DLD1 (cell line): Measurements from ENCODE around the gene CLCN7.
"Not testable (repeated sequence)": the region's sequence is repeated elsewhere in the genome, so short reads cannot be mapped to it uniquely, and the experiment has no call there.

ENCODE experiments used
- in situ Hi-C: cut with HindIII; loops from 2 replicates; pipeline ENCODE4 v1.10.0; 2017; ENCODE audit warnings: low sequenced_read_pairs

CLCN7 gene

DNA sequence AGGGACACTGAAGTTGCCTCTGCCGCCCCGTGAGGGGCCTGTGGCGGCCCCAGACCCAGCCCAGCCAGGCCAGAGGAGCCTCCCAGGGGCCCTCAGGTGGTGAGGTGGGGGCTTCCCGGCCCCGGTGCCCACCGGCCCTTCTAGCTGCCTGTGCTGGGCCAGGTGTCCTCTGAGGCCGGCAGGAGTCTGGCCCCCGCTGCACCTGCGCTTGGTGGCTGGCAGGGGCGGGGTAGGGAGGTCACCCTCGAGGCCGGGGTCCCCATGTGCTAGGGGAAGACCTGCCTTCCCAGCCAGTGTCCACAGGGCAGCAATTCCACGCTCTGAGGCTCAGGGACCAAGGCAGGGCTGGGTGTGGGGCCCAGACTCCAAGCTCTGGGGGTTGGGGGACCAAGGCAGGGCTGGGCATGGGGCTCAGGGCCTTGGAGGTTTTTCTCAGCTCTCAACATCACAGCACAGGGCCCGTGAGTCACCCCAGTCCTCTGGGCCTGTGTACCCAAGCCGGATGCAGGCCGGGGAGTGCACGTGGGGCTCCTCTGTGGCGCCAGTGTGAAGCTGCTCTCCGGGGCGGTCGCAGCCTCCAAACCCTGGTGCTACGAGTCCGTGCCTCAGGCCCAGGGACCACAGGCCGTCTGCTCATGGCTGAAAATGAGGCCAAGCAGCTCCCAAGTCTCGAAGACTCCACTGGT lies 29.2 kb downstream of the CLCN7 start:
- in situ Hi-C loops = no loop called here

DNA sequence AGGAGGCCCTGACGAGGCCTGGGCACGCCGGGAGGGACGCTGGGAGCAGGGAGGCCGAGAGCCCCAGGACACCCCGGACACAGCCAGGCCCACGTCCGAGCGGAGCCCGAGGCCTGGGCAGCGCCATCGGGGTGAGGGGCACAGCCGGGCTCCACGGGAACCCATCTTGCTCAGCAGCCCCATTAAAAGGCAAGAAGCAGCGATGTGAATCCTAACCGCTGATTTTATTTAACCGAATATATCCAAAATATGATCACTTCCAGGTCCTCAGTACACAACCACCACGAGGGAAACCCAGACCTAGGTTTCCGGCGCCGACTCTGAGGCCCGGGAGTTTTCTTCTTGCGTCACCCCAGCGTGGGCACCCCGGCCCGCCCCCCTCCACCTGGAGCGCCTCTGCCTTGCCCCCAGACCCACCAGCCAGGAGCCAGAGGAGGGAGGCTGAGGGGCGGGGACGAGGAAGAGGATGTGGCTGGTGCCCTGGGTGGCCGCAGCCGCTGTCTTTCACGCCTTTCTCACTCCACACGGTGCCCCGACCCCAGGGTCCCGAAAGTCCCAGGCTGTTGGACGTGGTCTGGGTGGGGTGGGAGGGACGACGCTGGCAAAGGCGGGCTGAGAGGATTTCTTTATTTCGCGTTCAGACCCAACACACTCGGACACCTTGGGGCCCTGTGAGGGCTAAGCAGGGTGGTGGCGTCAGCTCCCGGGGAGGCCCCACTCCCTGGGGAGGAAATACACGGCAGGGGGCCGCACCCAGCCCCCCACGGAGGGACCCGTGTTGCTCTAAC lies 29.9 kb downstream of the CLCN7 start:
- in situ Hi-C loops = no loop called here

- in situ Hi-C loops = no loop called here
These were observed 30.7 kb downstream of the CLCN7 start, which contains the start of gene CCDC154 for GRCh38 chr16:1443980-1444729. TSS of gene CCDC154 (minus strand) at chr16:1444556. CDS start at chr16:1444322, 234 bp downstream.

GRCh38 chr16:1443403-1443973 lies 31.3 kb downstream of the CLCN7 start:
- in situ Hi-C loops = no loop called here

GRCh38 chr16:1442697-1443096 lies 32.1 kb downstream of the CLCN7 start:
- in situ Hi-C loops = no loop called here

GRCh38 chr16:1441391-1441829 lies 33.4 kb downstream of the CLCN7 start:
- in situ Hi-C loops = no loop called here

DNA sequence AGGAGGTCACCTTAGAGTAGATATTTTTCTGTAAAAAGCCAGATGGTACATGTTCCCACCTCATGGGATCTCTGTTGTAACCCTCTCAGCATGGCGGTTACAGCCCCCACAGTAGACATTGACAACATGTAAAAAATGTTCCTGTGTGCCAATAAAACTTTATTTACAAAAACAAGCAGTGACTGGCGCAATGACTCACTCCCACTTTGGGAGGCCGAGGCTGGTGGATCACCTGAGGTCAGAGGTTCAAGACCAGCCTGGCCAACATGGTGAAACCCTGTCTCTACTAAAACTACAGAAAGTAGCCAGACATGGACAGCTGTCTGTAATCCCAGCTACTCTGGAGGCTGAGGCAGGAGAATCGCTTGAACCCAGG lies 35.1 kb downstream of the CLCN7 start:
- in situ Hi-C loops = not testable (repeated sequence)

DNA sequence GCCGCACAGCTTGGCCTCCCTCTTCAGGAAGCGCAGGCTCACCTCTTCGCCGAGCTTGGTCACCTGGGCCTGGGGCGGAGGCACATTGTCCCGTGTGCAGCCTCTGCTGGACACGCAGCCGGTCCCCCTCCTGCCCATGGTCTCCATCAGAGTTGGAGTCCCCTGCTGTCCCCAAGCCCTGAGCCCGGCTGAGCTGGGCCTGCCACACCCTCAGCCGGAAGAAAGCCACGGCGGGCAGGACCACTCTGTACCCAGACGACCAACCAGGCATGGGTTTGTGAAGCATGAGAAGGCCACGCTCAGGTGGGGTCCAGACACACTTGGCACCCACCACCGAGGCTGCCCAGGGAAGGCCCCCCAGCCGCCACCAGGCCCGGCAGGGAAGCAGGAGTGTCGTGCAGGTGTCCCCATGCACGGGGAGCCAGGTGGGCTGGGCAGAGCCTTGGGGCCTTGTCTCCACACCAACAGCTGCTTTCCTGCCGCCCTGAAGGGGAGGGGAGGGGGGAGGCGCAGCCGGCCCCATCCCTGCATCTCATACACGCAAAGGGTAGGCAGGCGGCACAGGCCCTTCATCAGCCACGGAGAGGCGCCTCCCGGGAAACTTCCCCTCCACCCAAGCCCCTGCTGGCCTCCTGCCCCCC lies 35.6 kb downstream of the CLCN7 start:
- in situ Hi-C loops = no loop called here

DNA sequence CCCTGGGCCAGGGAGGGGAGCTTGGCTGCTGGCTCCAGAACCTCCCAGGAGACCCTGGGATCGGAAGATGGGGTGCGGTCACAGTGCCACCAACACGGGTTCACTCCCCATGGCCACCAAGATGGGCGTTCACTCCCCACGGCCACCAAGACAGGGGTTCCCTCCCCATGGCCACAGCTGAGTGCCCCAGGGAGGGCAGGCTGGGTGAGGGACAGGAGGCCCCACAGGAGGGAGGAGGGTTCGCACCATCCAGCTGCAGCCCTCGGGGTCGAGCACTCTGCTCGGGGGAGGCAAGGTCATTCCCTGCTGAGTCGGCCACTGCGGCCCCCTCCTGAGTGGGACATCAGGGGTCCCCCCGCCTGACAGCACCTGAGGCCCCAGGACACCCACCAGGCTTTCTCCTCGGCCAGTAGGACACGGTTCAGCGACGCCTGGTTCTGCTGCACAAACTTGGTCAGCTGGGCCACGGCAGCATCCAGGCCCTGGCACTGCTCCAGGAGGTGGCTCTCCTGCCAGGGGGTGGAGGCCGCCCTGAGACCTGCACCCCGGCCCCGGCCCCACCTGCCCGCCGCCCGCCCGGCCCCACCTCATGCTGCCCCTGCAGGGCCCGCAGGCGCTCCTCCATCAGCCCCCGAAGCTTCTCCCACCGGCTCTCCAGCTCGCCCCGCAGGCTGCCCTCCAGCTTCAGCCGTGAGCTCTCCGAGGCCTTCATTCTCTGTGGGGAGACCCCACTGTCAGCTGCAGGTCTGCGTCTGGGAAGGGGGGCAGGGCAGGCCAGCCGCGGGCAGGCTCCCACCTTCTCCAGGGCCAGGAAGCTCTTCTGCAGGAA lies 36.4 kb downstream of the CLCN7 start:
- in situ Hi-C loops = no loop called here

GRCh38 chr16:1437606-1438005 lies 37.2 kb downstream of the CLCN7 start:
- in situ Hi-C loops = no loop called here

DNA sequence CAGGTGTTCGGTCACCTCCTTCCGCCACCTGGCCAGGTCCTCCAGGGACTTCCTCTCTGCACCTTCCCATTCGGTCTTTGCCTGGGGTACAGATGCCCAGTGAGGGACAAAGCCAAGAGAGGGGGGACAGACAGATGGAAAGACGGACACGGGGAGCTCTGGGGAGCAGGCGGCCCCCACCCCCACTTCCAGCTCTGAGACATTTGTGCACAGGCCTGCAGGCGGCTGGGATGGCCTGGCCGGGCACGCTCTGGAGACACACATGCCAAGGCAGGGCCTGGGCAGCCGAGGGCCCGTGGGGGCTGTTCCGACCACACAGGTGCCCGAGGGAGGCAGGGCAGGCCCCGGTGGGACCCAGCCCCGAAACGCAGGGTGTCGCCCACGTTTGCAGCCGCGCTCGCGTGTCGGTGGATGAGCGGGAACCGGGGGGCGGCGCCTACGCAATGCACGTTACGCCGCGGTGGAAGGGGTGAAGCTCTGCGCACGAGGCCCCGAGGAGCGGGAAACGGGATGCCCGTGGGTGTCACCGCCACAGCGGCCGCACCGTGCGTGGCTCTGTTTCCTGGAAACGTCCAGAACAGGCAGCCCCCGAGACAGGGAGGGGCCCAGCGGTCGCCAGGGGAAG lies 38.0 kb downstream of the CLCN7 start:
- in situ Hi-C loops = no loop called here

GRCh38 chr16:1435921-1436697 lies 38.7 kb downstream of the CLCN7 start:
- in situ Hi-C loops = no loop called here

GRCh38 chr16:1434644-1435592 lies 39.9 kb downstream of the CLCN7 start:
- in situ Hi-C loops = no loop called here

- in situ Hi-C loops = no loop called here
These were observed 41.1 kb downstream of the CLCN7 start for GRCh38 chr16:1433756-1434155.

DNA sequence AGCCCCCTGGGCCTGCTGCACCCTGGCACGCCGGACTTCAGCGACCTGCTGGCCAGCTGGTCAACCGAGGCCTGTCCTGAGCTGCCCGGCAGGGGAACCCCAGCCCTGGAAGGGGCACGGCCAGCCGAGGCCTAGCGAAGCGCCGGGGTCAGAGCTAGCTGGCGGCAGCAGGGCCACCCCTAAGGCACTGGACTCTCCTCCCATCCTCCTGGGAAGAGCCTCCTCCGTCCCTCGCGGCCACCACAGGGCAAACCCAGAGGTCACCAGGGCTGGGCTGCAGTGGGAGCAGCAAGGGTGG lies 41.6 kb downstream of the CLCN7 start:
- in situ Hi-C loops = no loop called here

GRCh38 chr16:1432388-1433262 lies 42.2 kb downstream of the CLCN7 start:
- in situ Hi-C loops = no loop called here
